Measurements from ENCODE around the gene SKOR2.

SKOR2 gene

GRCh38 chr18:47247416-47248114 lies 3.9 kb downstream of the SKOR2 start:
- no peak for TF ChIP-seq CTCF (conservative IDR thresholded peaks at IDR 0.05; ENCODE audit: low read length)
- no peak overlapping the region for H3K4me3 ChIP-seq (ENCODE audit: low read length)
- DNase-seq (ENCODE audit: low read depth): no peak

- no peak overlapping the region for H3K4me3 ChIP-seq (ENCODE audit: low read length)
- TF ChIP-seq CTCF (conservative IDR thresholded peaks at IDR 0.05; ENCODE audit: low read length): no peak
- no peak for DNase-seq (ENCODE audit: low read depth)
Observed at GRCh38 chr18:47247036-47247415, 4.4 kb downstream of the SKOR2 start.

- no peak for TF ChIP-seq CTCF (conservative IDR thresholded peaks at IDR 0.05; ENCODE audit: low read length)
- no peak for DNase-seq (ENCODE audit: low read depth)
- H3K4me3 ChIP-seq (ENCODE audit: low read length): no peak overlapping the region
Observed at GRCh38 chr18:47246027-47246971, 5.2 kb downstream of the SKOR2 start.

- no peak for TF ChIP-seq CTCF (conservative IDR thresholded peaks at IDR 0.05; ENCODE audit: low read length)
Observed at GRCh38 chr18:47244086-47244485, 7.4 kb downstream of the SKOR2 start.

GRCh38 chr18:47235096-47235495 lies 16.4 kb downstream of the SKOR2 start:
- TF ChIP-seq CTCF (conservative IDR thresholded peaks at IDR 0.05; ENCODE audit: low read length): no peak
- H3K4me3 ChIP-seq (ENCODE audit: low read length): no peak overlapping the region
- no peak for DNase-seq (ENCODE audit: low read depth)

More at GRCh38 chr18:47244086-47244485, 7.4 kb downstream of the SKOR2 start:
- DNase-seq (ENCODE audit: low read depth): no peak
- no peak overlapping the region for H3K4me3 ChIP-seq (ENCODE audit: low read length)

GRCh38 chr18:47226660-47227059 lies 24.8 kb downstream of the SKOR2 start:
- no peak for DNase-seq (ENCODE audit: low read depth)
- H3K4me3 ChIP-seq (ENCODE audit: low read length): no peak overlapping the region
- no peak for TF ChIP-seq CTCF (conservative IDR thresholded peaks at IDR 0.05; ENCODE audit: low read length)
